Endodermal cell (in vitro differentiated cells): Measurements from ENCODE around the gene TTBK1. TPM values are rescaled to one million over a fixed set of nuclear protein-coding genes. Genes with fewer than 3 reads are reported as not detected.

Experiments used
- DNase-seq: peaks from one replicate; pipeline ENCODE4 v3.0.0-alpha.2; 2017
- H3K27ac ChIP-seq: 2 replicates; pipeline ENCODE4 v1.5.1; 2013; ENCODE audit warnings: mild to moderate bottlenecking, low read depth, low read length, moderate library complexity
- H3K27me3 ChIP-seq: 2 replicates; pipeline ENCODE4 v1.6.1; 2013; ENCODE audit warnings: mild to moderate bottlenecking, low read length, moderate library complexity; ENCODE audit not compliant: insufficient read depth, control insufficient read depth, poor library complexity, severe bottlenecking
- H3K36me3 ChIP-seq: 2 replicates; pipeline ENCODE4 v1.7.0; 2013; ENCODE audit warnings: mild to moderate bottlenecking, low read length, moderate library complexity; ENCODE audit not compliant: control insufficient read depth, insufficient read depth
- H3K4me1 ChIP-seq: one replicate; pipeline ENCODE4 v1.7.0; 2013; ENCODE audit warnings: low read length; ENCODE audit not compliant: control insufficient read depth, insufficient read depth
- H3K4me3 ChIP-seq: 2 replicates; pipeline ENCODE4 v1.5.1; 2013; ENCODE audit warnings: mild to moderate bottlenecking, low read length, moderate library complexity
- H3K9ac ChIP-seq: 2 replicates; pipeline ENCODE4 v1.6.1; 2013; ENCODE audit warnings: mild to moderate bottlenecking, low read length, moderate library complexity; ENCODE audit not compliant: poor library complexity, severe bottlenecking; ENCODE audit errors: extremely low read depth
- H3K9me3 ChIP-seq: 2 replicates; pipeline ENCODE4 v1.6.1; 2013; ENCODE audit warnings: mild to moderate bottlenecking, low read length, moderate library complexity; ENCODE audit not compliant: control insufficient read depth
- H3K27ac Mint-ChIP-seq: 2 replicates; pipeline ENCODE4 v1.8.0; 2020; ENCODE audit warnings: mixed read lengths
- H3K27me3 Mint-ChIP-seq: 2 replicates; pipeline ENCODE4 v1.8.0; 2021; ENCODE audit warnings: mild to moderate bottlenecking, mixed read lengths; ENCODE audit not compliant: insufficient read depth
- H3K36me3 Mint-ChIP-seq: 2 replicates; pipeline ENCODE4 v1.8.0; 2020; ENCODE audit warnings: low read depth, mixed read lengths
- H3K4me1 Mint-ChIP-seq: 2 replicates; pipeline ENCODE4 v1.8.0; 2020; ENCODE audit warnings: mixed read lengths
- H3K4me3 Mint-ChIP-seq: 2 replicates; pipeline ENCODE4 v1.8.0; 2020; ENCODE audit warnings: mild to moderate bottlenecking, moderate library complexity, mixed read lengths
- H3K9me3 Mint-ChIP-seq: 2 replicates; pipeline ENCODE4 v1.8.0; 2020; ENCODE audit warnings: mild to moderate bottlenecking, mixed read lengths
- WGBS, 2 experiments: methylation state at CpG; one replicate each; pipeline versions ENCODE4 v1.1.5 to v1.1.7; 2013; ENCODE audit warnings: missing lambda C conversion rate in 2 of 2, mixed read lengths in 1 of 2; ENCODE audit not compliant: insufficient coverage in 1 of 2, insufficient read length in 1 of 2; 5-methylcytosine and 5-hydroxymethylcytosine counted together
- total RNA-seq, 2 donors: library from RNA; stranded (reverse); fragmentation: NEBNext Ultra II Directional in 1 of 2; extraction: Animal tissue kit (Norgen Biotek cat#: 25700) in 1 of 2; gene quantifications; 2 replicates in 1 of 2; 3 replicates in 1 of 2; pipeline ENCODE4 v1.2.1, GENCODE V29; 2021
- TF ChIP-seq, protein P1 (sequence below): fragments of 200-600 bp; sonication (generic); conservative IDR thresholded peaks from 2 replicates; pipeline ENCODE4 v1.5.0; 2021; ENCODE audit warnings: antibody characterized with exemption, mild to moderate bottlenecking

TTBK1 gene
- total RNA-seq, 2 donors from 2014 or later = 0.62 TPM

DNA sequence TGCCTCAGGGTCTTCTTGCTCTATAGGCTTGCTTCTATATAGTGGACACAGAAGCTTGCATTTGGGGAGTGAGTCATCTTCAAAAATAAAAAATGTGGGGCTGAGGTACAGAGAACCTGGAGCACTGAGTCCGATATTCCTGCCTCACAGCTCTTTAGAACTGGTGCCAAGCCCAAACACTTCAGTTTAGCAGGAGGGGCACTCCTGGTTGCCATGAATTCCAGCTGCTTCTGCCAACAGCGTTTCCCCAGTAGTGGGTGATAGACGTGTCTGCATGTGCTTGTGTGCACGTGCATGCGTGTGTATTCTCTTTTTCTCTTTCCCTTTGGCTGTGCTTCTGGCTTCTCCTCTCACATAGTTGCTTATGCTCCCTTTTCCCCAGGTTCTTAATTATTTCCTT is 25.9 kb upstream of the TTBK1 start:
- Histone ChIP-seq H3K36me3 (peaks cover 3% of the 10 kb centered on the region), H3K9me3 (no peaks in the 10 kb centered on the region), H3K4me1 (no peaks in the 10 kb centered on the region), H3K9ac (no peak overlapping the region), H3K4me3 (no peak overlapping the region), H3K27ac (no peak overlapping the region), H3K27me3 (no peaks in the 10 kb centered on the region)
- Mint-ChIP-seq H3K4me3 (no peak overlapping the region), H3K36me3 (peaks cover 16% of the 10 kb centered on the region), H3K9me3 (no peaks in the 10 kb centered on the region), H3K27ac (no peak overlapping the region), H3K27me3 (no peaks in the 10 kb centered on the region), H3K4me1 (peaks cover 5% of the 10 kb centered on the region)
- TF ChIP-seq, protein P1, sequence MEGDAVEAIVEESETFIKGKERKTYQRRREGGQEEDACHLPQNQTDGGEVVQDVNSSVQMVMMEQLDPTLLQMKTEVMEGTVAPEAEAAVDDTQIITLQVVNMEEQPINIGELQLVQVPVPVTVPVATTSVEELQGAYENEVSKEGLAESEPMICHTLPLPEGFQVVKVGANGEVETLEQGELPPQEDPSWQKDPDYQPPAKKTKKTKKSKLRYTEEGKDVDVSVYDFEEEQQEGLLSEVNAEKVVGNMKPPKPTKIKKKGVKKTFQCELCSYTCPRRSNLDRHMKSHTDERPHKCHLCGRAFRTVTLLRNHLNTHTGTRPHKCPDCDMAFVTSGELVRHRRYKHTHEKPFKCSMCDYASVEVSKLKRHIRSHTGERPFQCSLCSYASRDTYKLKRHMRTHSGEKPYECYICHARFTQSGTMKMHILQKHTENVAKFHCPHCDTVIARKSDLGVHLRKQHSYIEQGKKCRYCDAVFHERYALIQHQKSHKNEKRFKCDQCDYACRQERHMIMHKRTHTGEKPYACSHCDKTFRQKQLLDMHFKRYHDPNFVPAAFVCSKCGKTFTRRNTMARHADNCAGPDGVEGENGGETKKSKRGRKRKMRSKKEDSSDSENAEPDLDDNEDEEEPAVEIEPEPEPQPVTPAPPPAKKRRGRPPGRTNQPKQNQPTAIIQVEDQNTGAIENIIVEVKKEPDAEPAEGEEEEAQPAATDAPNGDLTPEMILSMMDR = no peak
- DNase-seq = no peak
- 88 to 94% methylated on average over 5 of the region's 5 CpGs for WGBS, 2 experiments

GRCh38 chr6:43219119-43219518 is 24.2 kb upstream of the TTBK1 start:
- Histone ChIP-seq H3K9ac (no peak overlapping the region), H3K27ac (no peak overlapping the region), H3K9me3 (no peaks in the 10 kb centered on the region), H3K4me3 (no peak overlapping the region), H3K4me1 (no peaks in the 10 kb centered on the region), H3K27me3 (no peaks in the 10 kb centered on the region), H3K36me3 (peaks cover 3% of the 10 kb centered on the region)
- Mint-ChIP-seq H3K27me3 (no peaks in the 10 kb centered on the region), H3K4me1 (peaks cover 5% of the 10 kb centered on the region), H3K4me3 (no peak overlapping the region), H3K27ac (no peak overlapping the region), H3K36me3 (peaks cover 20% of the 10 kb centered on the region), H3K9me3 (no peaks in the 10 kb centered on the region)
- TF ChIP-seq, protein P1 = no peak
- 95 to 97% methylated on average over 3 of the region's 3 CpGs for WGBS, 2 experiments
- DNase-seq = no peak

- H3K36me3 Mint-ChIP-seq = peaks cover 25% of the 10 kb centered on the region
- H3K9me3 Mint-ChIP-seq = no peaks in the 10 kb centered on the region
- Histone ChIP-seq H3K9ac (no peak overlapping the region), H3K4me3 (no peak overlapping the region), H3K27ac (no peak overlapping the region), H3K4me1 (no peaks in the 10 kb centered on the region), H3K36me3 (peaks cover 3% of the 10 kb centered on the region), H3K27me3 (no peaks in the 10 kb centered on the region), H3K9me3 (no peaks in the 10 kb centered on the region)
- DNase-seq = no peak
- no peak overlapping the region for H3K27ac Mint-ChIP-seq
- peaks cover 5% of the 10 kb centered on the region for H3K4me1 Mint-ChIP-seq
- TF ChIP-seq, protein P1 = no peak
- WGBS, 2 experiments = 89 to 92% methylated on average over 5 to 7 of the region's 7 CpGs
- no peak overlapping the region for H3K4me3 Mint-ChIP-seq
- no peaks in the 10 kb centered on the region for H3K27me3 Mint-ChIP-seq
Observed at GRCh38 chr6:43219814-43220213, 23.5 kb upstream of the TTBK1 start.
